Measurements from ENCODE around the gene CACNA1I.

Gene CACNA1I

GRCh38 chr22:39699631-39700360 is 129.2 kb downstream of the CACNA1I start:
- no peak for DNase-seq

- no peak for DNase-seq
Observed at GRCh38 chr22:39700565-39700964, 130.0 kb downstream of the CACNA1I start.

GRCh38 chr22:39703091-39703490 is 132.5 kb downstream of the CACNA1I start:
- no peak for DNase-seq

- DNase-seq = no peak
Observed at GRCh38 chr22:39703928-39704639, 133.5 kb downstream of the CACNA1I start.

- DNase-seq = no peak
Observed at GRCh38 chr22:39705386-39705785, 134.8 kb downstream of the CACNA1I start.

GRCh38 chr22:39706376-39707140 is 136.0 kb downstream of the CACNA1I start:
- DNase-seq = no peak

GRCh38 chr22:39707351-39707750 is 136.8 kb downstream of the CACNA1I start:
- no peak for DNase-seq

GRCh38 chr22:39707816-39708215 is 137.3 kb downstream of the CACNA1I start:
- DNase-seq = no peak

GRCh38 chr22:39710380-39711150 is 140.0 kb downstream of the CACNA1I start:
- DNase-seq = no peak

- DNase-seq = no peak
Observed at GRCh38 chr22:39712081-39712480, 141.5 kb downstream of the CACNA1I start.

GRCh38 chr22:39712751-39713525 is 142.4 kb downstream of the CACNA1I start:
- DNase-seq = no peak

- DNase-seq = no peak
Observed at GRCh38 chr22:39713799-39714290, 143.3 kb downstream of the CACNA1I start.

- DNase-seq = no peak
Observed at GRCh38 chr22:39714321-39714720, 143.8 kb downstream of the CACNA1I start.

- DNase-seq = no peak
Observed at GRCh38 chr22:39715778-39716495, 145.4 kb downstream of the CACNA1I start.

- DNase-seq = no peak
Observed at GRCh38 chr22:39716534-39716933, 146.0 kb downstream of the CACNA1I start.

- DNase-seq = no peak
Observed at GRCh38 chr22:39717099-39717498, 146.5 kb downstream of the CACNA1I start.

- no peak for DNase-seq
Observed at GRCh38 chr22:39718206-39718605, 147.7 kb downstream of the CACNA1I start.

- DNase-seq = no peak
Observed at GRCh38 chr22:39718921-39719475, 148.4 kb downstream of the CACNA1I start.

- DNase-seq = no peak
Observed at GRCh38 chr22:39719559-39720450, 149.3 kb downstream of the CACNA1I start.
